GM10248 (cell line): ENCODE data around the gene CEP41.

Source experiments
- CTCF ChIA-PET: fragments of 300-600 bp; sonication (Branson Sonifier 250); formaldehyde crosslinking; extraction: SDS; loops from one replicate; lab custom pipeline; 2021; ENCODE audit warnings: antibody characterized with exemption; lab: Yijun Ruan, JAX
- POLR2A ChIA-PET: fragments of 350-650 bp; sonication (Branson Sonifier 250); formaldehyde crosslinking; extraction: SDS; loops from one replicate; lab custom pipeline; 2020; ENCODE audit warnings: antibody characterized with exemption; lab: Yijun Ruan, JAX
- DNase-seq: peaks from one replicate; pipeline ENCODE4 v3.0.0; 2012; ENCODE audit errors: extremely low spot score
- TF ChIP-seq, protein P1 (sequence below): IDR thresholded peaks from 2 replicates; pipeline ENCODE4 v1.5.1; 2012; ENCODE audit warnings: mild to moderate bottlenecking, low read depth; ENCODE audit errors: extremely low read depth, missing control alignments, control extremely low read depth

CEP41 gene

DNA sequence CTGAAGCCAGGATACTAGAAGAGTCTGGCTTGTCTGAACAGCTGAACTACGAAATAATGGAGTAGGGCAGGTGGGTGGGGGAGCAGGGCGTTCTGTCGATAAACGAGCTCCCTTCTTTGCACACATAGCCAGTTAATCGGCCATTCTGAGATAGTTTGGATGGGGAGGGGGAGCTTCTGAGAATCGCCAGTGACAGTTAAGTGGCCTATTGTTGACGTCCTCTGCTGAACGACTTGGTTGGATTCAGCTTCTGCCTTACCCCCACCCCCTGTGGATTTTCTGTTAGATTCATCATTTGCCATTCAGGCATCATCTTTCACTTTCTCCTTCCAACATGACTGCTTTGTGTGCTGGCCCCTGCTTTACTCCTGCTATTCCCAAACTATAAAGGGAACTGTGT lies 95.7 kb downstream of the CEP41 start:
- TF ChIP-seq, protein P1, sequence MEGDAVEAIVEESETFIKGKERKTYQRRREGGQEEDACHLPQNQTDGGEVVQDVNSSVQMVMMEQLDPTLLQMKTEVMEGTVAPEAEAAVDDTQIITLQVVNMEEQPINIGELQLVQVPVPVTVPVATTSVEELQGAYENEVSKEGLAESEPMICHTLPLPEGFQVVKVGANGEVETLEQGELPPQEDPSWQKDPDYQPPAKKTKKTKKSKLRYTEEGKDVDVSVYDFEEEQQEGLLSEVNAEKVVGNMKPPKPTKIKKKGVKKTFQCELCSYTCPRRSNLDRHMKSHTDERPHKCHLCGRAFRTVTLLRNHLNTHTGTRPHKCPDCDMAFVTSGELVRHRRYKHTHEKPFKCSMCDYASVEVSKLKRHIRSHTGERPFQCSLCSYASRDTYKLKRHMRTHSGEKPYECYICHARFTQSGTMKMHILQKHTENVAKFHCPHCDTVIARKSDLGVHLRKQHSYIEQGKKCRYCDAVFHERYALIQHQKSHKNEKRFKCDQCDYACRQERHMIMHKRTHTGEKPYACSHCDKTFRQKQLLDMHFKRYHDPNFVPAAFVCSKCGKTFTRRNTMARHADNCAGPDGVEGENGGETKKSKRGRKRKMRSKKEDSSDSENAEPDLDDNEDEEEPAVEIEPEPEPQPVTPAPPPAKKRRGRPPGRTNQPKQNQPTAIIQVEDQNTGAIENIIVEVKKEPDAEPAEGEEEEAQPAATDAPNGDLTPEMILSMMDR, result no peak
- CTCF ChIA-PET, result interaction anchor here (0.8 to 1.4 kb wide), 4 partner anchors 13 to 140 kb away, joined by 3 read pairs; partner anchors contain the start of genes CPA4 and TMEM209
- DNase-seq, result no peak
- POLR2A ChIA-PET, result no interaction called here

DNA sequence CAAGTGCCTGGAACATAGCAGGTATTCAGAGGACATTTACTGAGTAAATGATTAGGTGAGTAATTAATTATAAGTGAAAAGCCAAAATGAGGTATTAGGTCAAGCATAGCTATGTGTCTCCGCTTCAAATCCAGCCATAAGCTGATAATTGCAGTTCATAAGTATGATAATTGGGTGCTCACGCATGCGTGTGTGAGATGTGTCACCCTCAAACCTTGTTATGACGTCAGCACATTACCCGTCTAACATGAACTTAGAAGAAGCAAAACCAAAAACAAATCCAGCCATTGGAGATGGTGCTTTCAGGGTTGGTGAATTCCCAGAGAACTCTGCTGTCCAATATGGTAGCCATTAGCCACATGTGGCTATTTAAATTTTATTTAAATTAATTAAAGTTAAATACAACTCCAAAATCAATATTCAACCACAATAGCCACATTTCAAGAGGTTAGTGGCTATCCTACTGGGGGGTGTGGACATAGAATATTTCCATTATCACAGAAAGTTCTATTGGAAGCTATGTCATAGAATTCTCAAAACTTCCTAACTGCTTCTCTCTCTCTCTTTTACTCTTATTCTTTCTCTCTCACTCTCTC lies 96.4 kb downstream of the CEP41 start, which contains the start of gene CPA5:
Gene CPA5 (plus strand): TSS at position 546 of the 596 bp plus-strand sequence. CDS start 1,670 bp downstream, outside the sequence.
- POLR2A ChIA-PET, result no interaction called here
- DNase-seq, result no peak
- TF ChIP-seq, protein P1, result no peak
- CTCF ChIA-PET, result interaction anchor here (0.9 to 1.4 kb wide), 2 partner anchors 12 to 139 kb away, joined by 3 read pairs; partner anchors contain the start of gene TMEM209
